ENCODE results near the gene CYP4F3.

CYP4F3 gene

GRCh38 chr19:15639596-15639995 lies 1.1 kb upstream of the CYP4F3 start:
- no peak for TF ChIP-seq CTCF (IDR thresholded peaks at IDR 0.05)

GRCh38 chr19:15640904-15641597 lies 354 bp downstream of the CYP4F3 start:
- TF ChIP-seq CTCF (IDR thresholded peaks at IDR 0.05): no peak

GRCh38 chr19:15641901-15642491 lies 1.3 kb downstream of the CYP4F3 start:
- no peak for TF ChIP-seq CTCF (IDR thresholded peaks at IDR 0.05)

GRCh38 chr19:15642807-15643206 lies 2.1 kb downstream of the CYP4F3 start:
- no peak for TF ChIP-seq CTCF (IDR thresholded peaks at IDR 0.05)

- TF ChIP-seq CTCF (IDR thresholded peaks at IDR 0.05): no peak
Observed at GRCh38 chr19:15643387-15643786, 2.7 kb downstream of the CYP4F3 start.

GRCh38 chr19:15644066-15644741 lies 3.5 kb downstream of the CYP4F3 start:
- TF ChIP-seq CTCF (IDR thresholded peaks at IDR 0.05): no peak

- no peak for TF ChIP-seq CTCF (IDR thresholded peaks at IDR 0.05)
Observed at GRCh38 chr19:15644816-15645215, 4.1 kb downstream of the CYP4F3 start.

Measured in LNCAP (cell line).